HepG2 (cell line): ENCODE measurements around the gene ST6GALNAC2. TPM values are rescaled to one million over a fixed set of nuclear protein-coding genes. Genes with fewer than 3 reads are reported as not detected.

ENCODE experiments used
- ARNT2 ChIP-seq: sonication (generic); formaldehyde crosslinking; IDR thresholded peaks from 2 replicates; pipeline ENCODE4 v1.8.0; 2022; ENCODE audit warnings: mild to moderate bottlenecking, low read depth, missing genetic modification reagents, moderate library complexity
- ATRX ChIP-seq: sonication (generic); formaldehyde crosslinking; IDR thresholded peaks from 2 replicates; pipeline ENCODE4 v1.4.0; 2020; ENCODE audit warnings: missing genetic modification reagents, borderline replicate concordance
- CREB1 ChIP-seq, 2 experiments: fragments of 450-650 bp in 1 of 2; IDR thresholded peaks; 2 replicates each; pipeline ENCODE4 v1.6.1; 2016 to 2017; ENCODE audit warnings: control low read depth in 1 of 2, mild to moderate bottlenecking in 1 of 2, missing compliant biosample characterization in 1 of 2, missing genetic modification characterization in 1 of 2
- EP300 ChIP-seq, 3 experiments: sonication (generic) in 1 of 3; formaldehyde crosslinking in 1 of 3; IDR thresholded peaks; 2 replicates each; pipeline versions ENCODE4 v1.5.1 to v1.6.1; 2011 to 2020; ENCODE audit warnings: low read depth in 2 of 3, low read length in 2 of 3, borderline replicate concordance in 1 of 3, improper control_type of control experiment in 1 of 3, mild to moderate bottlenecking in 1 of 3, missing genetic modification reagents in 1 of 3, moderate library complexity in 1 of 3
- GPBP1L1 ChIP-seq: sonication (generic); formaldehyde crosslinking; IDR thresholded peaks from 2 replicates; pipeline ENCODE4 v1.5.0; 2020; ENCODE audit warnings: mild to moderate bottlenecking, missing genetic modification reagents
- PAX8 ChIP-seq: sonication (generic); formaldehyde crosslinking; IDR thresholded peaks from 2 replicates; pipeline ENCODE4 v1.8.0; 2022; ENCODE audit warnings: mild to moderate bottlenecking, missing genetic modification reagents, borderline replicate concordance
- RBM39 ChIP-seq: fragments of 200-400 bp; formaldehyde crosslinking; IDR thresholded peaks from one replicate; pipeline ENCODE4 v1.6.1; 2018; ENCODE audit warnings: antibody characterized with exemption, mild to moderate bottlenecking, low read depth, low read length; ENCODE audit not compliant: poor library complexity, severe bottlenecking
- RNF219 ChIP-seq: sonication (generic); formaldehyde crosslinking; IDR thresholded peaks from 2 replicates; pipeline ENCODE4 v1.5.0; 2020; ENCODE audit warnings: mild to moderate bottlenecking, missing genetic modification reagents
- SOX5 ChIP-seq: IDR thresholded peaks from 2 replicates; pipeline ENCODE4 v1.6.1; 2016; ENCODE audit warnings: borderline replicate concordance
- TBX2 ChIP-seq: sonication (generic); formaldehyde crosslinking; IDR thresholded peaks from 2 replicates; pipeline ENCODE4 v1.5.0; 2020; ENCODE audit warnings: missing genetic modification reagents, mild to moderate bottlenecking, borderline replicate concordance
- ZBTB14 ChIP-seq: sonication (generic); formaldehyde crosslinking; IDR thresholded peaks from 2 replicates; pipeline ENCODE4 v1.4.0; 2020; ENCODE audit warnings: missing genetic modification reagents
- ZFP91 ChIP-seq: sonication (generic); formaldehyde crosslinking; IDR thresholded peaks from 2 replicates; pipeline ENCODE4 v1.9.0; 2022; ENCODE audit warnings: missing genetic modification reagents, mild to moderate bottlenecking, borderline replicate concordance
- ZIK1 ChIP-seq: sonication (generic); formaldehyde crosslinking; IDR thresholded peaks from 2 replicates; pipeline ENCODE4 v1.5.0; 2020; ENCODE audit warnings: mild to moderate bottlenecking, low read depth, missing genetic modification reagents, borderline replicate concordance
- ZNF263 ChIP-seq: sonication (generic); formaldehyde crosslinking; IDR thresholded peaks from 2 replicates; pipeline ENCODE4 v1.4.0; 2020; ENCODE audit warnings: missing genetic modification reagents
- ZNF501 ChIP-seq: sonication (generic); formaldehyde crosslinking; IDR thresholded peaks from 2 replicates; pipeline ENCODE4 v1.5.1; 2020; ENCODE audit warnings: mild to moderate bottlenecking, moderate library complexity, missing genetic modification reagents
- ZNF784 ChIP-seq: sonication (generic); formaldehyde crosslinking; IDR thresholded peaks from 2 replicates; pipeline ENCODE4 v1.5.1; 2020; ENCODE audit warnings: missing genetic modification reagents, mild to moderate bottlenecking, borderline replicate concordance
- polyA plus RNA-seq, 8 experiments: library from polyadenylated mRNA; depleted of rRNA in 3 of 8; stranded (reverse) in 7 of 8; unstranded in 1 of 8; fragments of >200 nt; fragmentation: Illumina TruSeq in 4 of 8; extraction: Trizol in 4 of 8; gene quantifications; 2 replicates each; pipeline versions ENCODE4 v1.2.1 to v1.2.3, GENCODE V29; 2011 to 2016; ENCODE audit warnings: low read depth in 4 of 8, missing spikeins in 1 of 8, mixed read lengths in 1 of 8; ENCODE audit not compliant: insufficient read depth in 1 of 8
- total RNA-seq, 5 experiments: library from RNA; depleted of rRNA; stranded (reverse); fragments of >200 nt; fragmentation: Illumina TruSeq; extraction: Trizol; gene quantifications; 2 replicates each; pipeline ENCODE4 v1.2.3, GENCODE V29; 2016; ENCODE audit warnings: low read depth in 1 of 5

The ST6GALNAC2 gene
- total and polyA plus RNA-seq, 2 of the 13 experiments (the other 11 are each of a cell fraction or from before 2014, with no cell fraction given) = 0.12 to 0.49 TPM

- TF ChIP-seq ZFP91 = peak; percentile 48; the same call in 1 of the 2 replicates
- TF ChIP-seq ATRX = no peak
- TF ChIP-seq ZIK1 = no peak
- no peak for TF ChIP-seq RBM39
- no peak; the same call in 1 of the 2 replicates for TF ChIP-seq ZNF263
- TF ChIP-seq RNF219 (CRISPR knock-in tag) = no peak
- TF ChIP-seq ARNT2 (CRISPR knock-in tag) = no peak
- TF ChIP-seq ZNF784 (CRISPR knock-in tag) = no peak
- no peak for TF ChIP-seq SOX5
- no peak for TF ChIP-seq PAX8
- no peak for TF ChIP-seq ZBTB14 (CRISPR knock-in tag)
- no peak for TF ChIP-seq TBX2
- TF ChIP-seq CREB1 (IDR thresholded peaks at IDR 0.05) = no peak
- TF ChIP-seq CREB1 (CRISPR knock-in tag; IDR thresholded peaks at IDR 0.05) = no peak
- TF ChIP-seq GPBP1L1 (CRISPR knock-in tag) = no peak
- no peak for TF ChIP-seq EP300 (IDR thresholded peaks at IDR 0.05; ENCODE audit: low read depth in 2 of 2, low read length in 2 of 2)
- TF ChIP-seq EP300 (CRISPR knock-in tag; IDR thresholded peaks at IDR 0.05; ENCODE audit: borderline replicate concordance) = no peak
- TF ChIP-seq ZNF501 (CRISPR knock-in tag) = peak; percentile 46; the same call in 1 of the 2 replicates
Observed at GRCh38 chr17:76612977-76613851, 27.6 kb upstream of the ST6GALNAC2 start (continued).
